Dendritic cell treated with granulocyte-macrophage colony-stimulating factor and Interleukin-4, amounts not matched to agents 40 ng/mL and 50 ng/mL, for 4 days (primary cell): ENCODE measurements around the gene RPS25.
"Not testable (repeated sequence)": the region's sequence is repeated elsewhere in the genome, so short reads cannot be mapped to it uniquely, and the experiment has no call there.

Experiments used
- H3K27ac Mint-ChIP-seq: one replicate; pipeline ENCODE4 v1.8.0; 2022; ENCODE audit warnings: mild to moderate bottlenecking, mixed read lengths
- H3K27me3 Mint-ChIP-seq: one replicate; pipeline ENCODE4 v1.8.0; 2022; ENCODE audit warnings: mild to moderate bottlenecking, mixed read lengths
- H3K36me3 Mint-ChIP-seq: one replicate; pipeline ENCODE4 v1.8.0; 2022; ENCODE audit warnings: low read depth, mixed read lengths
- H3K4me1 Mint-ChIP-seq: one replicate; pipeline ENCODE4 v1.8.0; 2022; ENCODE audit warnings: low read depth, mixed read lengths
- H3K4me3 Mint-ChIP-seq: one replicate; pipeline ENCODE4 v1.8.0; 2022; ENCODE audit warnings: mild to moderate bottlenecking, moderate library complexity, mixed read lengths
- H3K9me3 Mint-ChIP-seq: one replicate; pipeline ENCODE4 v1.8.0; 2022; ENCODE audit warnings: mixed read lengths
- intact Hi-C: fragments of 100-400 bp; cut with micrococcal nuclease; formaldehyde crosslinking; loops from one replicate; pipeline ENCODE4 v1.15.0; 2022

The RPS25 gene

GRCh38 chr11:119049081-119049480 lies 30.9 kb upstream of the RPS25 start:
- Mint-ChIP-seq H3K9me3 (no peaks in the 10 kb centered on the region), H3K27ac (peak overlapping the region; percentile 9), H3K4me1 (peaks cover 12% of the 10 kb centered on the region), H3K36me3 (peaks cover 98% of the 10 kb centered on the region), H3K27me3 (no peaks in the 10 kb centered on the region), H3K4me3 (no peak overlapping the region)
- intact Hi-C loops: no loop called here

- no peak overlapping the region for H3K4me3 Mint-ChIP-seq
- intact Hi-C loops: no loop called here
- H3K9me3 Mint-ChIP-seq: no peaks in the 10 kb centered on the region
- H3K4me1 Mint-ChIP-seq: peaks cover 8% of the 10 kb centered on the region
- peaks cover 95% of the 10 kb centered on the region for H3K36me3 Mint-ChIP-seq
- peak overlapping the region; percentile 9 for H3K27ac Mint-ChIP-seq
- H3K27me3 Mint-ChIP-seq: no peaks in the 10 kb centered on the region
Observed at GRCh38 chr11:119048644-119049043, 30.5 kb upstream of the RPS25 start.

GRCh38 chr11:119047205-119047604 lies 29.1 kb upstream of the RPS25 start:
- Mint-ChIP-seq H3K27me3 (no peaks in the 10 kb centered on the region), H3K4me1 (no peaks in the 10 kb centered on the region), H3K4me3 (no peak overlapping the region), H3K9me3 (no peaks in the 10 kb centered on the region), H3K27ac (no peak overlapping the region), H3K36me3 (peaks cover 80% of the 10 kb centered on the region)
- intact Hi-C loops: no loop called here

- H3K27ac Mint-ChIP-seq: no peak overlapping the region
- intact Hi-C loops: no loop called here
- no peak overlapping the region for H3K4me3 Mint-ChIP-seq
- H3K36me3 Mint-ChIP-seq: peaks cover 73% of the 10 kb centered on the region
- H3K27me3 Mint-ChIP-seq: no peaks in the 10 kb centered on the region
- no peaks in the 10 kb centered on the region for H3K4me1 Mint-ChIP-seq
- no peaks in the 10 kb centered on the region for H3K9me3 Mint-ChIP-seq
Observed at GRCh38 chr11:119046489-119046888, 28.3 kb upstream of the RPS25 start.

GRCh38 chr11:119044708-119045107 lies 26.6 kb upstream of the RPS25 start:
- intact Hi-C loops: no loop called here
- no peak overlapping the region for H3K4me3 Mint-ChIP-seq
- no peak overlapping the region for H3K27ac Mint-ChIP-seq
- H3K9me3 Mint-ChIP-seq: no peaks in the 10 kb centered on the region
- H3K36me3 Mint-ChIP-seq: peaks cover 57% of the 10 kb centered on the region
- no peaks in the 10 kb centered on the region for H3K27me3 Mint-ChIP-seq
- peaks cover 2% of the 10 kb centered on the region for H3K4me1 Mint-ChIP-seq

- H3K9me3 Mint-ChIP-seq: no peaks in the 10 kb centered on the region
Observed at GRCh38 chr11:119042927-119043326, 24.8 kb upstream of the RPS25 start.

GRCh38 chr11:119041821-119042514 lies 23.8 kb upstream of the RPS25 start:
- Mint-ChIP-seq H3K9me3 (no peaks in the 10 kb centered on the region), H3K27me3 (peaks cover 3% of the 10 kb centered on the region), H3K4me3 (no peak overlapping the region), H3K27ac (no peak overlapping the region), H3K4me1 (peaks cover 10% of the 10 kb centered on the region), H3K36me3 (peaks cover 30% of the 10 kb centered on the region)
- intact Hi-C loops: no loop called here

More at GRCh38 chr11:119042927-119043326, 24.8 kb upstream of the RPS25 start:
- intact Hi-C loops: no loop called here
- Mint-ChIP-seq H3K36me3 (peaks cover 39% of the 10 kb centered on the region), H3K27ac (no peak overlapping the region), H3K4me1 (peaks cover 10% of the 10 kb centered on the region), H3K4me3 (no peak overlapping the region), H3K27me3 (peaks cover 3% of the 10 kb centered on the region)

- H3K27ac Mint-ChIP-seq, intact Hi-C loops, H3K27me3 Mint-ChIP-seq, H3K9me3 Mint-ChIP-seq, H3K36me3 Mint-ChIP-seq: not testable (repeated sequence)
- peak overlapping the region; percentile 35 for H3K4me3 Mint-ChIP-seq
- peaks cover 10% of the 10 kb centered on the region for H3K4me1 Mint-ChIP-seq
Observed at GRCh38 chr11:119039471-119039870, 21.3 kb upstream of the RPS25 start.

- no peaks in the 10 kb centered on the region for H3K36me3 Mint-ChIP-seq
- peaks cover 10% of the 10 kb centered on the region for H3K4me1 Mint-ChIP-seq
- no peak overlapping the region for H3K4me3 Mint-ChIP-seq
Observed at GRCh38 chr11:119038884-119039283, 20.7 kb upstream of the RPS25 start.

GRCh38 chr11:119034813-119035212 lies 16.7 kb upstream of the RPS25 start:
- peaks cover 14% of the 10 kb centered on the region for H3K4me1 Mint-ChIP-seq
- intact Hi-C loops: no loop called here
- peaks cover 8% of the 10 kb centered on the region for H3K36me3 Mint-ChIP-seq
- H3K27ac Mint-ChIP-seq: no peak overlapping the region
- no peak overlapping the region for H3K4me3 Mint-ChIP-seq
- H3K27me3 Mint-ChIP-seq: peaks cover 4% of the 10 kb centered on the region
- no peaks in the 10 kb centered on the region for H3K9me3 Mint-ChIP-seq

More at GRCh38 chr11:119038884-119039283, 20.7 kb upstream of the RPS25 start:
- Mint-ChIP-seq H3K27me3 (peaks cover 3% of the 10 kb centered on the region), H3K9me3 (no peaks in the 10 kb centered on the region), H3K27ac (no peak overlapping the region)
- intact Hi-C loops: no loop called here

GRCh38 chr11:119033421-119033820 lies 15.3 kb upstream of the RPS25 start:
- Mint-ChIP-seq H3K4me1 (peaks cover 18% of the 10 kb centered on the region), H3K36me3 (peaks cover 16% of the 10 kb centered on the region)
- intact Hi-C loops, H3K9me3 Mint-ChIP-seq, H3K27me3 Mint-ChIP-seq, H3K4me3 Mint-ChIP-seq, H3K27ac Mint-ChIP-seq: not testable (repeated sequence)

- Mint-ChIP-seq H3K36me3 (peaks cover 31% of the 10 kb centered on the region), H3K4me3 (no peak overlapping the region), H3K4me1 (peaks cover 33% of the 10 kb centered on the region), H3K27me3 (peaks cover 2% of the 10 kb centered on the region), H3K9me3 (no peaks in the 10 kb centered on the region), H3K27ac (no peak overlapping the region)
- intact Hi-C loops: no loop called here
Observed at GRCh38 chr11:119031912-119032280, 13.8 kb upstream of the RPS25 start.

- H3K27ac Mint-ChIP-seq: peak within 1 kb of the TSS; percentile 90
- H3K27me3 Mint-ChIP-seq: peaks cover 2% of the 10 kb centered on the region
- peaks cover 45% of the 10 kb centered on the region for H3K36me3 Mint-ChIP-seq
- intact Hi-C loops: loop anchor here (1.0 kb wide), 2 partner anchors 12 to 32 kb away; partner anchors contain the start of genes CENATAC, RPS25 and TRAPPC4
- peak within 1 kb of the TSS; percentile 86 for H3K4me3 Mint-ChIP-seq
- H3K4me1 Mint-ChIP-seq: peaks cover 34% of the 10 kb centered on the region
- H3K9me3 Mint-ChIP-seq: no peaks in the 10 kb centered on the region
Observed at GRCh38 chr11:119030329-119031047, 12.3 kb upstream of the RPS25 start, which contains the start of gene SLC37A4. Gene SLC37A4, minus strand, starts transcription at chr11:119030877.

GRCh38 chr11:119030029-119030328 lies 11.8 kb upstream of the RPS25 start:
- peaks cover 50% of the 10 kb centered on the region for H3K36me3 Mint-ChIP-seq
- H3K27ac Mint-ChIP-seq: peak overlapping the region; percentile 90
- peak overlapping the region; percentile 86 for H3K4me3 Mint-ChIP-seq
- no peaks in the 10 kb centered on the region for H3K9me3 Mint-ChIP-seq
- H3K27me3 Mint-ChIP-seq: peaks cover 2% of the 10 kb centered on the region
- peaks cover 34% of the 10 kb centered on the region for H3K4me1 Mint-ChIP-seq
- intact Hi-C loops: loop anchor here (1.0 kb wide), 2 partner anchors 12 to 32 kb away; partner anchors contain the start of genes CENATAC, RPS25 and TRAPPC4
